Fibroblast of skin of left biceps (primary cell): ENCODE data around the gene ABLIM1.

Experiments used
- DNase-seq, 2 experiments: peaks; one replicate each; pipeline ENCODE4 v3.0.0-alpha.2; 2013; ENCODE audit warnings: low read depth in 2 of 2

Gene ABLIM1

DNA sequence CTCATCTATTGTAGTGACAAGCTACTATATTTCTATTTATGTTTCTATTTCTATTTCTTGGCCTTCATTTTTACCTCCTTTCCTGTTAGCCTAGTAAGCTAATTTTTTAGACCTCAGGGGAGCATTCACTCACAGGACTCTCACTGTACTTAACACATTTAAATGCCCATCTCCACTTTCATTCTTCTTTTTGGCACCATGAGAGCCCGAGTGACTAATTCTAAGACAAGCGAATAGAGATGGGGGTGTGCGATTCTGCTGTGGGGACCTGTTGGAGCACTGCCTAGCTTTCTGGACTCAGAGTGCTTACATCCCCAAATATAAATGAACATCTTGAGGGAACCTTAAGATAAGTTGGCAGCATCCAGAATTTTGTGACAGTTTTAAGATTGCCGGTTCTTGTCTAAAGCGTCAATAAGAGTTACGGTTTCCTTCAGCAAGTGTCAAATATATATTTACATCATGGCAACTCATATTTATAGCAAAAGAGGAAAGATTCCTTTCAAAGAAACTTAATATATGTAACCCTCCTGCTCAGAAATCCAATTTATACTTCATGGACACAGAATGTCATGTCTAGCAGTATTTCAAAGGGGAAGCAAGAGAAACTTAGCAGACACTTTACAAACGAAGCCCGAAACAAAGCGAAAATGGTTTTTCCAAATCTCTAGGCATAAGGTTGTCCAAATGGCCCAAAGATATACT lies 199.7 kb downstream of the ABLIM1 start:
- DNase-seq: no peak

- DNase-seq: no peak
Observed at GRCh38 chr10:114453576-114453975, 204.5 kb downstream of the ABLIM1 start.

- no peak for DNase-seq
Observed at GRCh38 chr10:114448897-114449296, 209.2 kb downstream of the ABLIM1 start.

GRCh38 chr10:114445332-114445731 lies 212.7 kb downstream of the ABLIM1 start:
- no peak for DNase-seq

DNA sequence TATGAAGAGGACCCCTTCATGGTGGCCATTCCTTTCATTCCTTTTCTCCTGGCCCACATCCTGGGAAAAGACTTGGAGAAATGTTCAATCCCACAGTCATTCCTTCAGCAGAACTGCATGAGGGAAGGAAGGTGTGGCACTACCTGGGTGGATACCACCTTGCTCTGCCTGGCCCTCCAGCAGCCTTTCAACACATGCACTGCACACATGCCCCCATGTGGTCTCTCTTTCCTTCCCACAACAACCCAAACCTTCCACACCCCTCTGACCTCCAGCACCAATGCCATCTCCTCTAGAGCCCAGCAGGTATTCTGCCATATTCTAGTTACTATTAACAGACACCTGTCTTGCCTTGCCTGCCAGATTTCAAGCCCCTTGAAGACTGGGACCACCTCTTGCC lies 213.3 kb downstream of the ABLIM1 start:
- DNase-seq: no peak

DNA sequence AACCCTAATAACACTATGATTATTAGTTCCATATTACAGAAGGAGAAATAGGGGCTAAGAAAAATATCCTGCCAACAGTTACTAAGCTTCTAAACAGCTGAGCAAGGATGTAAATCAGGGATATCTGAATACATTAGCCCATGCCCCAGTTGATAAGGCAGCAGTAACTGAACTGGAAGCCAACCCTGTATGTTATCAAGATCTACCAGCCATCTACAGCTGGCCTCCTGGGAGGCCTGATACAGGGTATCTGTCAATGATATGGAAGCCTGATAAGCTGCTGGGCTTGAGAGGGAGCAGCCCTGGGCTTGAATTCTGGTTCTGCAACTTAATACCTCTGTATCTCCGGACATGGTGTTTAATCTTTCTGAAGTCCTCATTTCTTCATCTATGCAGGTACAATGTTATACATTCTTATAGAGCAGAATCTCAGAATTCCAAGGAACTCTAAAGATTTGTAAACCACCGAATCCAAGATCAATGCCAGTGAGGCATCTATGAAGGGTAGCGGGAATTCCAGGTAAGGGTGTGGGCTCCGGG lies 215.9 kb downstream of the ABLIM1 start:
- DNase-seq: no peak

DNA sequence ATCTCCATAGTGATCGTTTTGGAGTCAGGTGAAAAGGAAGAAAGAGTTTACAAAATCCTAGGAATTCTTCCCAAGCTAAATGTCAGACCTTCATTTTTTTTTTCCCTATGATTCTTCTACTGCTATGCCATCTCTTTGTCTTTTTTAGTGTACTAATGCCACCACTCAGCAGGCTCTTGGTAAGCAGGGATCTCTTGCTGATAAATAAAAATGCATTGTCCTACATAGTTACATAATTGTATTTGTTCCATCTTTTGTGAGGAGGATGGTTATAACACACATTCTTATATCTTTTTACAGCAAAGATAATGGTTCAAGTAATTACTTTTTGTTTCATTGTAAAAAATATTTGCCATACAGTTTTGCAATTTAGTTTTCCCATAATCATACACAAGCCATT lies 217.0 kb downstream of the ABLIM1 start:
- no peak for DNase-seq

GRCh38 chr10:114437473-114438292 lies 220.4 kb downstream of the ABLIM1 start:
- no peak for DNase-seq

DNA sequence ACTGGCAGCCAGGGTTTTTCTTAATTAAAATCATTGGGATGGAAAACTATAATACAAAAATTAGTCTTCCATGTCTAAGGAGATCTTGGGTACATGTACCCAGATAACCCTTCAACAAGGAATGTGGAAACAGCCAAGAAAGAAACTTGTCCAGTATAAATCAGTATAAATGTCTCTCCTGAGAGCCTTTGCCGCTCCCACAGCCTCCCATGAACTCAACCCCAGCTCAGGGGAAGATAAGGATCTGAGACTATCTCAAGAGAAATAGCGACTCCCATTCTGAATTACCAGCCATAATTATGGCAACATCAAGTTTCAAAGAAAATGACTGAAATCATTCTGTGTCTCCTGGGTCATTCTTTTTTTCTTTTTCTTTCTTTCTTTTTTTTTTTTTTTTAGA lies 221.1 kb downstream of the ABLIM1 start:
- no peak for DNase-seq

DNA sequence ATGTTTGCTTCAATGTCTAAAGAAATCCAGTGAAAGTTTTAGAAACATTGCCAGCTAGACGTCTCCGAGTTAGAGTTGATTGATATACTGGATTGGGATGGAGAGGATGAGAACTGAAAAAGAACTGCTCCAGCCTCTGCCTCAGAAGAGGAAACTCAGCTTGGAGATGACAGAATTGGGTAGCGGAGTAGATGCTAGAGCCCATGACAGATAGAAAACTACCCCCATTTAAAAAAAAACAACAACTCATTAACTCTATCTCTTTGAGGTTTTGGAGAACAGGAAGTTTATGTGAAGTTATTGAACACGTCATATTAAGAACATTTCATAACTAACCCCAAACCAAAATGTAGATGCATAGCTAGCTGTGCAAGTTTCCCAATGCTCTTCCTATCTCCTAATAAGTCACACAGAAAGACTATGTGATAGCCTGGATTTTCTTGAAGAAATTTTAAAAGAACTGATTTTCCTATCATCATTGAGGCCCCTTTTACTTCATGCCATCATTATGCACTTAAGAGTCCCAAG lies 225.4 kb downstream of the ABLIM1 start:
- no peak for DNase-seq

- no peak for DNase-seq
Observed at GRCh38 chr10:114431414-114432135, 226.5 kb downstream of the ABLIM1 start.

DNA sequence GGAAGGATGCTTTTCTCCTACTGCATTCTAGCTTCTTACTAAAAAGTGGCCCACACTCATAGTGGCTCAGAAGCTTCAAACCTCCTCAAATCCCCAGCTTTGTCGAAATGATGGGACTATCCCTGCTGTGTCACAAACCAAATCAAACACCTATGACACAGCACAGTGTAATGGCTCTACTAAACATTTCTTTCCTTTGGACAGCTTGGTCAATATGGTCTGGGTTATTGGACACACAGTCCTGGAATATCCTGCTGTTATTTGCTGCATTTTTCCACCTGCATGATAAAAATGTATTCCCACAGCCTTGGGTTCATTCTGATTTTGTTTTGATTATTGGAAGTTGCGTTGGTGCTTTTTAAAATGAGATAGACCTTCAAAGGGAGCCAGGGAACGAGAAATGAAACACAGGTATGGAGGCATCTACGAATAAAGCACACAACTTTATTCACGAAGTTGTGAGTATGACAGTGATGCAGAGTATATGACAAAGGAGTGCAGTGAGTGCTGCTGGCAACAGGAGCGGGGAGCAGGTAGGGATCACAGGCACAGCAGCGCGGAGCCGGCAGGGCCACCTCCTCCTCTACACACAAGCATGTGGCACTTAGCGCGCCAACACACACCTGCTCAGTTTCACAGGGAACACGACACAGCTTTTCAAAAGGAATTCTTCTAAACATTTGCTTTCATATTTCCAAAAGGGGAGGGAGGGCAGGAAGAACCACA lies 227.2 kb downstream of the ABLIM1 start:
- no peak for DNase-seq

GRCh38 chr10:114429581-114430335 lies 228.3 kb downstream of the ABLIM1 start:
- DNase-seq: no peak

- DNase-seq: no peak
Observed at GRCh38 chr10:114427124-114427852, 230.8 kb downstream of the ABLIM1 start.

DNA sequence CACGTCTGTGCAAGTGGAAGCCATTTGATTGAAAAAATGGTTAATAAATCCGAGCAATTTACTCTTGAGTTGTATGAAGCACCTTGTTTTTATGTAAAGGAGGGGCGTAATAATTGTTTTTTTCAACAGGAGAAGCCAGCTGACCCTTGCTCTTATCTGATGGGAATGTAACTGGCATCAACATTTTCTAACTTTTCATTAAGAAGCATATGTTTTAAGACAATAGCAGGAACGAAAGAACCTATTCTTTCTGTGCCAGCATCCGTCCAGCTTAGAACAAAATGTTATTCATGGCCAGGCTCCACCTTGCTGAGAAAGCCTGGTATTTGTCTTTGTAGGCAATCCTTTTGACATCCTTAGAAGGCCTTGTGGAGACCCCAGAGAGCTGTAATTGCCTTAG lies 231.6 kb downstream of the ABLIM1 start:
- DNase-seq: no peak

GRCh38 chr10:114420811-114421485 lies 237.1 kb downstream of the ABLIM1 start:
- DNase-seq: no peak

DNA sequence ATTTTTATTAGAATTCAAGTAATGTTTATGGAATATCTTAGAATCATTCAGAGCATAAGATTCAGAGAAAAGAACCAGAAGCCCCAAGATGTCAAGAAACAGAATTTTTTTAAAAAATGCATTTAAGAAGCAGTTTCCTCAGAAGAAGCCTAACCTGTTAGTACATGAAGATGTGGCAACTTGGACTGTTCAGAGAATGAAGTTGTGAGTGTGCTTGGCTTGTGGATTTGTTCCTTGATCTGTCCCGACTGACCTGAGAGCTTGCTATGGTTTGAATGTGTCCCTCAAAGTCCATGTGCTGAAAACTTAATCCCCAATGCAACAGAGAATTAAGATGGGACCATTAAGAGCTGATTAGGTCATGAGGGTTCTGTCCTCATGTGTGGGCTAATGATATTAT lies 240.0 kb downstream of the ABLIM1 start:
- DNase-seq: no peak

DNA sequence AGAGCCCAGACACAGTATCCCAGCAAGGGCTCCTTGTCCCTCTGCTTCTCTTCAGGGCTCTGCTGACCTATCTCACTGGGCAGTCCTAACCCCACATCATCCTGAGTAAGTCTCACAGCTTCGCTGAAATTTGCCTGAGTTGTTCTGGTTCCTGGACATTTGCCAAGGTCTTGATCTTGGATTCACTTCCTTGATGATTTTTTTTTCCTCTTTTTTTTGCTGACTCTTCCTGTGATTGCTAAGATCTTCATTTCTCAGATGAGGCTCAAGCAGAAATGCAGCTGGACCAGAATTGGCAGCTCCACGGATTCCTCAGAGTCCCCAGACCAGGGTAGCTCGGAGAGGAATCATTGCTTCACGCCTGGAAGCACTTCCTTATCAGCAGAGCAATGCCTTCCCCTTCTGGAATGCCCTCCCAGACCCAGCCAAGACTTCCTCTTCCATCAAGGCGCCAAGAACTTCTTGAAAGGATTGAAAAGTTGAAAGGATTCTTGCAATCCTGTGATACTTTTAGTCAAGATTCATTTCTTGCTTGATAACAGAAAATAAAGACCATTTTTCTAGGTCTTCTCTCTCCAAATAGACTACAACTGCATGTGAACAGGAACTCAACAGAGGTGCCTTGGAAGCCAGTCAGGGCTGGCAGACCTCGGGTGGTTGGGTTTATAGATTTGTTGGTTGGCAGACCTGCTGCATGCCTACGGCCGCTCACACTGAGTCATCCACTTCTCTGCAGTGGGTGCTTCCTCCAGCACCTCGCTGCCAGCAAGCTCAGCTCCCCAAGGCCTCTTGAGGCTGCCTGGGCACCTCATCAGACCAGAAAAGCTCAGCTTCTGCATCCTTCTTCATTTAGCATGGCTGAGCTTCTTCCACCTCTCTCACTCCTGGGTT lies 244.9 kb downstream of the ABLIM1 start:
- no peak for DNase-seq
